NCI-H345 treated with DMSO at 0.1 percent for 48 hours (cell line): ENCODE measurements around the gene PI16.

Source experiments
- DNase-seq: peaks from one replicate; lab custom pipeline; 2025; ENCODE audit not compliant: unreplicated experiment; lab: John Stamatoyannopoulos, UW

The PI16 gene

GRCh38 chr6:36955671-36956445 is 1.3 kb downstream of the PI16 start:
- DNase-seq, result no peak

GRCh38 chr6:36956446-36956820 is 1.9 kb downstream of the PI16 start:
- no peak for DNase-seq

- DNase-seq, result no peak
Measured at GRCh38 chr6:36957773-36958271, 3.3 kb downstream of the PI16 start.

GRCh38 chr6:36958775-36959554 is 4.4 kb downstream of the PI16 start:
- DNase-seq, result no peak

GRCh38 chr6:36959555-36960250 is 5.2 kb downstream of the PI16 start:
- DNase-seq, result no peak

- no peak for DNase-seq
Measured at GRCh38 chr6:36961441-36962435, 7.2 kb downstream of the PI16 start.

GRCh38 chr6:36962874-36963273 is 8.3 kb downstream of the PI16 start:
- no peak for DNase-seq

- DNase-seq, result no peak
Measured at GRCh38 chr6:36963451-36964290, 9.1 kb downstream of the PI16 start.

GRCh38 chr6:36964349-36964748 is 9.8 kb downstream of the PI16 start:
- no peak for DNase-seq

GRCh38 chr6:36964908-36965307 is 10.4 kb downstream of the PI16 start:
- DNase-seq, result no peak

- DNase-seq, result no peak
Measured at GRCh38 chr6:36967301-36967700, 12.8 kb downstream of the PI16 start.

- DNase-seq, result no peak
Measured at GRCh38 chr6:36967757-36968156, 13.2 kb downstream of the PI16 start.

GRCh38 chr6:36968266-36968977 is 13.9 kb downstream of the PI16 start:
- no peak for DNase-seq

GRCh38 chr6:36969240-36969691 is 14.7 kb downstream of the PI16 start:
- DNase-seq, result no peak

GRCh38 chr6:36969988-36970891 is 15.7 kb downstream of the PI16 start:
- DNase-seq, result no peak

- DNase-seq, result no peak
Measured at GRCh38 chr6:36970892-36971842, 16.6 kb downstream of the PI16 start.
